Fibroblast of lung (primary cell): Measurements from ENCODE around the gene AGBL1.

Experiments used
- CTCF ChIP-seq, 2 donors: IDR thresholded peaks in 1 of 2; conservative IDR thresholded peaks in 1 of 2; 1 replicate in 1 of 2; 2 replicates in 1 of 2; pipeline ENCODE4 v1.5.1; 2011 to 2012; ENCODE audit warnings: low read length in 2 of 2, control low read depth in 1 of 2, inconsistent platforms in 1 of 2, low read depth in 1 of 2, mild to moderate bottlenecking in 1 of 2
- EZH2 ChIP-seq: IDR thresholded peaks from 2 replicates; pipeline ENCODE4 v1.5.1; 2012; ENCODE audit warnings: low read length, control low read depth, mild to moderate bottlenecking; ENCODE audit errors: missing control alignments

- TF ChIP-seq CTCF (conservative IDR thresholded peaks at IDR 0.05 in 1 of 2, IDR thresholded peaks at IDR 0.05 in 1 of 2; ENCODE audit: low read depth in 1 of 2, low read length in 2 of 2) (no peak), EZH2 (no peak)
Measured at GRCh38 chr15:86616771-86617170, 537.1 kb downstream of the AGBL1 start.
